CD14-positive monocyte (primary cell): ENCODE results near the gene GIN1. TPM values are rescaled to one million over a fixed set of nuclear protein-coding genes. Genes with fewer than 3 reads are reported as not detected.

Experiments
- DNase-seq, 3 donors: peaks; one replicate each; pipeline ENCODE4 v3.0.0-alpha.2; 2011 to 2022
- H2AFZ ChIP-seq: 2 replicates; pipeline ENCODE4 v1.6.0; 2012; ENCODE audit warnings: mild to moderate bottlenecking, low read depth, low read length, inconsistent platforms; ENCODE audit not compliant: insufficient read depth, poor library complexity, severe bottlenecking
- H3K27ac ChIP-seq, 2 donors: 1 replicate in 1 of 2; 2 replicates in 1 of 2; pipeline ENCODE4 v1.5.1; 2012 to 2013; ENCODE audit warnings: low read length in 2 of 2, control low read depth in 1 of 2, inconsistent platforms in 1 of 2, low read depth in 1 of 2, mild to moderate bottlenecking in 1 of 2
- H3K27me3 ChIP-seq, 2 donors: one replicate each; pipeline versions ENCODE4 v1.6.0 to v1.6.1; 2011 to 2013; ENCODE audit warnings: low read length in 2 of 2; ENCODE audit not compliant: control insufficient read depth in 2 of 2, insufficient read depth in 2 of 2
- H3K36me3 ChIP-seq, 2 donors: replicated peaks in 1 of 2; 1 replicate in 1 of 2; 2 replicates in 1 of 2; pipeline versions ENCODE4 v1.5.1 to v1.6.1; 2012 to 2013; ENCODE audit warnings: low read length in 2 of 2, control low read depth in 1 of 2, inconsistent platforms in 1 of 2, mild to moderate bottlenecking in 1 of 2; ENCODE audit not compliant: insufficient read depth in 2 of 2, control insufficient read depth in 1 of 2
- H3K4me1 ChIP-seq, 2 donors: 1 replicate in 1 of 2; 2 replicates in 1 of 2; pipeline versions ENCODE4 v1.5.1 to v1.6.1; 2012 to 2013; ENCODE audit warnings: low read length in 2 of 2, control low read depth in 1 of 2, inconsistent platforms in 1 of 2, mild to moderate bottlenecking in 1 of 2, moderate library complexity in 1 of 2; ENCODE audit not compliant: insufficient read depth in 2 of 2, control insufficient read depth in 1 of 2
- H3K4me2 ChIP-seq: replicated peaks from 2 replicates; pipeline ENCODE3; 2012; ENCODE audit warnings: low read length, moderate library complexity, mild to moderate bottlenecking; ENCODE audit not compliant: poor library complexity, severe bottlenecking; ENCODE audit errors: extremely low read depth
- H3K4me3 ChIP-seq, 3 experiments: fragments of 200-600 bp in 1 of 3; sonication (generic) in 1 of 3; replicated peaks in 1 of 3; 1 replicate in 2 of 3; 2 replicates in 1 of 3; pipeline ENCODE4 v1.5.1; 2011 to 2013; ENCODE audit warnings: low read length in 3 of 3, mild to moderate bottlenecking in 3 of 3, control low read depth in 2 of 3, low read depth in 2 of 3, inconsistent platforms in 1 of 3, moderate library complexity in 1 of 3
- H3K79me2 ChIP-seq: 2 replicates; pipeline ENCODE4 v1.6.0; 2012; ENCODE audit warnings: mild to moderate bottlenecking, control low read depth, inconsistent platforms, low read length, moderate library complexity; ENCODE audit not compliant: insufficient read depth
- H3K9ac ChIP-seq: 2 replicates; pipeline ENCODE4 v1.6.0; 2017; ENCODE audit warnings: low read length, mild to moderate bottlenecking; ENCODE audit not compliant: insufficient read depth, poor library complexity, severe bottlenecking
- H3K9me3 ChIP-seq, 2 donors: replicated peaks in 1 of 2; 1 replicate in 1 of 2; 2 replicates in 1 of 2; pipeline versions ENCODE4 v1.5.1 to v1.6.1; 2012 to 2013; ENCODE audit warnings: low read length in 2 of 2, control low read depth in 1 of 2; ENCODE audit not compliant: control insufficient read depth in 1 of 2, insufficient read depth in 1 of 2
- H4K20me1 ChIP-seq: 2 replicates; pipeline ENCODE4 v1.6.0; 2012; ENCODE audit warnings: mild to moderate bottlenecking, low read length, control low read depth, moderate library complexity; ENCODE audit not compliant: insufficient read depth
- H3K27ac Mint-ChIP-seq, 7 donors: one replicate each; pipeline ENCODE4 v1.8.0; 2020; ENCODE audit warnings: mild to moderate bottlenecking in 7 of 7, mixed read lengths in 7 of 7, moderate library complexity in 6 of 7, inconsistent platforms in 2 of 7
- H3K27me3 Mint-ChIP-seq, 3 donors: one replicate each; pipeline ENCODE4 v1.8.0; 2021 to 2022; ENCODE audit warnings: low read depth in 3 of 3, mild to moderate bottlenecking in 3 of 3, mixed read lengths in 3 of 3, moderate library complexity in 3 of 3, inconsistent platforms in 1 of 3
- H3K36me3 Mint-ChIP-seq, 2 donors: one replicate each; pipeline ENCODE4 v1.8.0; 2020; ENCODE audit warnings: mixed read lengths in 2 of 2, inconsistent platforms in 1 of 2, mild to moderate bottlenecking in 1 of 2
- H3K4me1 Mint-ChIP-seq: one replicate; pipeline ENCODE4 v1.8.0; 2020; ENCODE audit warnings: mild to moderate bottlenecking, mixed read lengths
- H3K4me3 Mint-ChIP-seq, 2 donors: one replicate each; pipeline ENCODE4 v1.8.0; 2020; ENCODE audit warnings: mild to moderate bottlenecking in 2 of 2, mixed read lengths in 2 of 2, moderate library complexity in 1 of 2
- H3K9me3 Mint-ChIP-seq, 7 donors: one replicate each; pipeline ENCODE4 v1.8.0; 2020 to 2022; ENCODE audit warnings: mixed read lengths in 7 of 7, mild to moderate bottlenecking in 6 of 7, moderate library complexity in 6 of 7, inconsistent platforms in 2 of 7
- CTCF ChIP-seq: fragments of 200-600 bp; IDR thresholded peaks from one replicate; pipeline ENCODE4 v1.8.0; 2022; ENCODE audit warnings: antibody characterized with exemption, mild to moderate bottlenecking
- WGBS: methylation state at CpG from one replicate; pipeline ENCODE4 v1.1.5; 2013; ENCODE audit warnings: missing lambda C conversion rate; ENCODE audit not compliant: insufficient coverage; 5-methylcytosine and 5-hydroxymethylcytosine counted together
- intact Hi-C, 2 donors: fragments of 100-400 bp; cut with micrococcal nuclease; formaldehyde crosslinking; loops; one replicate each; pipeline versions ENCODE4 v1.15.0 to v1.15.1; 2023
- polyA plus RNA-seq, 3 donors: library from polyadenylated mRNA; depleted of rRNA in 1 of 3; unstranded in 2 of 3; stranded (reverse) in 1 of 3; fragments of 300-500 nt in 2 of 3; fragments of >200 nt in 1 of 3; fragmentation: Illumina TruSeq in 2 of 3; gene quantifications; 1 replicate in 2 of 3; 2 replicates in 1 of 3; pipeline ENCODE4 v1.2.3, GENCODE V29; 2012 to 2021

GIN1 gene
- polyA plus RNA-seq, 3 donors: 2.2 to 4.7 (median 3.7) TPM

DNA sequence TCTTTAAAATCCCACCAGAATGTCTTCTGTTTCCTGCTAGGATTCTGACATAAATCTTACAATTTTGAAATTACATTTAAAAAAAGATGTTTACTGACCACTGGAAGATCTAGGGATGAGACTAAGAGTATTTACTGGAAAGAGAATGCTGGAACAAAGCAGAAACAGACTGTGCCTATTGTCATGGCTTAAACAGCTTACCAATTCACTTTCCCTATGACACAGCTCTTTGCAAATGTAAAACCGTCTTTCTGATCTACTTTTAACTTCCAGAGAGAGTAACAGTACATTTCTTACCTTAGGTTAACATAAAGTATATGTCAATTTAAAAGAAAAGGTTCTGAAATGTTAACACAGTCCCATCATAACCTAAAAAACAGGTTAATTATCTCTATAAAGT is 10.7 kb downstream of the GIN1 start:
- no peaks in the 10 kb centered on the region for H3K27me3 ChIP-seq
- no peaks in the 10 kb centered on the region for H3K9me3 ChIP-seq
- H3K4me2 ChIP-seq: no peak overlapping the region
- peaks cover 3 to 9% of the 10 kb centered on the region in 2 donors for H3K4me1 ChIP-seq
- H3K9ac ChIP-seq: no peak overlapping the region
- intact Hi-C loops: no loop called here
- H3K9me3 Mint-ChIP-seq: peaks cover 0 to 6% (median 0%) of the 10 kb centered on the region in 7 donors
- no peaks in the 10 kb centered on the region for H4K20me1 ChIP-seq
- no peaks in the 10 kb centered on the region for H3K27me3 Mint-ChIP-seq
- no peak overlapping the region for H2AFZ ChIP-seq
- no peak overlapping the region for H3K27ac ChIP-seq
- H3K36me3 Mint-ChIP-seq: peaks cover 23 to 30% of the 10 kb centered on the region in 2 donors
- H3K79me2 ChIP-seq: peaks cover 5% of the 10 kb centered on the region
- no peak for DNase-seq
- WGBS: no CpG with 5 or more reads among the region's 1 CpG
- TF ChIP-seq CTCF: no peak
- H3K4me1 Mint-ChIP-seq: peaks cover 17% of the 10 kb centered on the region
- H3K27ac Mint-ChIP-seq: no peak overlapping the region
- no peak overlapping the region for H3K4me3 ChIP-seq
- H3K4me3 Mint-ChIP-seq: no peak overlapping the region
- peaks cover 13 to 27% of the 10 kb centered on the region in 2 donors for H3K36me3 ChIP-seq

DNA sequence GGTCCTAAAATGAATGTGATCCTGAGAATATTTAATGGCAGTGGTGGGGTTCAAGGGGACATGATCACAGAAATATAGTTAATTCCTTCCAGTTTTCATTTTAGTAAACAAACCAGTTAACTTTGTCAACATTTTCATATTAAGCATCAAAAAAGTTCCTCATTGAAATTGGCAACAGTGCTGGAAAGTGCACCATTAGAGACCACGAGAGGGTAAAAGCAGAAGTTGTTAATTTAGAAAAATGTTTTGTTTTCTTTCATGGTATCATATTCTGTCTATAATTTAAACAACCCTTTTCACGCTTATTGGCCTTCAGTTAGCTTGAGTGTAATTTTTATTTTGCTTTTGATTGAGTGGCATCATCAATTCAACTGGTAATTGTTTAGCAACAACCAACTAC is 11.9 kb downstream of the GIN1 start:
- Histone ChIP-seq H3K4me3 (no peak overlapping the region), H3K9me3 (no peaks in the 10 kb centered on the region), H3K27me3 (no peaks in the 10 kb centered on the region), H2AFZ (no peak overlapping the region), H3K9ac (no peak overlapping the region), H3K4me1 (peaks cover 3 to 9% of the 10 kb centered on the region in 2 donors), H4K20me1 (no peaks in the 10 kb centered on the region), H3K27ac (no peak overlapping the region), H3K36me3 (peaks cover 18 to 39% of the 10 kb centered on the region in 2 donors), H3K79me2 (peaks cover 5% of the 10 kb centered on the region), H3K4me2 (no peak overlapping the region)
- Mint-ChIP-seq H3K4me1 (peaks cover 17% of the 10 kb centered on the region), H3K27me3 (no peaks in the 10 kb centered on the region), H3K27ac (no peak overlapping the region), H3K4me3 (no peak overlapping the region), H3K9me3 (peaks cover 0 to 6% (median 0%) of the 10 kb centered on the region in 7 donors), H3K36me3 (peaks cover 28 to 35% of the 10 kb centered on the region in 2 donors)
- intact Hi-C loops: no loop called here
- TF ChIP-seq CTCF: no peak
- DNase-seq: no peak
- no CpG with 5 or more reads among the region's 2 CpGs for WGBS
